Measurements from ENCODE around the gene MTCL1.

The MTCL1 gene

GRCh38 chr18:8810157-8810556 lies 104.8 kb downstream of the MTCL1 start:
- DNase-seq (ENCODE audit: low spot score) = no peak

GRCh38 chr18:8811115-8811514 lies 105.8 kb downstream of the MTCL1 start:
- no peak for DNase-seq (ENCODE audit: low spot score)

GRCh38 chr18:8812631-8813030 lies 107.3 kb downstream of the MTCL1 start:
- DNase-seq (ENCODE audit: low spot score) = no peak

GRCh38 chr18:8813611-8814010 lies 108.3 kb downstream of the MTCL1 start:
- DNase-seq (ENCODE audit: low spot score) = no peak

DNA sequence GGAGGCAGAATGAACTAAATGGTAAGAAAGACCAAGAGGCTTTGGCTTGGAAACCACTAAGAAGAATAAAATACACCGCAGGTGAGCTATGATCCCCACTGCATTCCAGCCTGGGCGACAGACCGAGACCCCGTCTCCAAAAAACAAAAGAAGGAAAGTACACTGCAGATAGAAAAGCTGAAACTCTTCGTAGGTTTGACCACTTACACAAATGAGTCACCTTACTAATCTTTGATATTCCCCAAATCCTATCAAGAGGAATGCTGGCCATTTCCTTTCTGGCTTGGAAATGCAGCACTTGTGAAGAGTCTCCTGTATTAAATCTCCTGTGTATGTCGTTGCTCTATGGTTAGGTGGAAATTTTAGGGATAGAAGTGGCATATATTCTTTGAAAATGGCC lies 108.8 kb downstream of the MTCL1 start:
- DNase-seq (ENCODE audit: low spot score) = no peak

DNA sequence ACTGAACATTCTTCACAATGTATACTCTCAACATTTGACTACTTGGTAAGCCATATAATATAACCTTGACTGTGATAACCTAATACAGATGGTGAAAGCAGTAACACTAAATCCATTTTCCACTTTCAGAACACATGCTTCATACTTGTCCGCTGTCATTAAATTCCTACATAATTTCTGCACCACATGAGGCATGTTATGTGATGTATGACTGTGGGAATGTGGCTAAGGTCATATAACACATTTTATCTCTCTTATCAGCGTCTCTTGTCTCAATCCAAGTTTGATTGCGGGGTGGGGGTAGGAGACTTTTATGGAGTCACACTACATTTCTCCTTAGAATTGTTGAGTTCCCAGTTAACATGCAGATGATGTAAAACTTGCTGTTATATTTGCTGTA lies 110.9 kb downstream of the MTCL1 start:
- no peak for DNase-seq (ENCODE audit: low spot score)

DNA sequence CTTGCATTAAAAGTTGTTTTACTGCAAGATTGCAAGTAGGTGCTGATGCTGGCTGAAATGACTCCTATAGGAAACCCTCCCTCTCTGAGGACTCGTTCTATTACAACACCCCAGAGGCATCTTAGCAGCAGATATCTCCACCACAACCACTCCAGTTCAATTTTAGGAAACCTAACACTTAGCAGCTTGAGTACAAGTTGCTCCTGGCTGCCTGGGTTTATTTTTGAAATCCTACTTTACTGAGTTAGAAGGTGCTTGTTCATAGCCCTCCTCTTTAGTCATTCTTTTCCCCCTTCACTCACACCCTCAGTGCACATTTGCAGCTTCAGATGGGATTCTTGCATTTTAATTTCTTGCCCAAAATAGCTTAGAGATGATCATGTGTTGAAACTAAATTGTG lies 111.5 kb downstream of the MTCL1 start:
- no peak for DNase-seq (ENCODE audit: low spot score)

DNA sequence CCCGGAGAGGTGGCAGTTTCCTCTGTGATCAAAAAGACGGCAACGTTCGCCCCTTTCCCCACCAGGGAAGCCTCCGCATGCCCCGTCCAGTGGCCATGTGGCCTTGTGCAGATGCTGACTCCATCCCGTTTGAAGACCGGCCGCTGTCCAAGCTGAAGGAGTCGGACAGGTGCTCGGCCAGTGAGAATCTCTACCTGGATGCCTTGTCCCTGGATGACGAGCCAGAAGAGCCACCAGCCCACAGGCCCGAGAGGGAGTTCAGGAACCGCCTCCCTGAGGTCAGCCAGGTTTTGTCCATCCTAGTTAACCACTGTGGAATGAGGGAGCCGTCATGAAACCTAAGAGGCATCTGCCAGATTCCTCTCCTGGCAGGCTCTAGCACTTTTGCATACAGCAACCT lies 113.6 kb downstream of the MTCL1 start:
- DNase-seq (ENCODE audit: low spot score) = no peak

GRCh38 chr18:8820396-8821082 lies 115.2 kb downstream of the MTCL1 start:
- no peak for DNase-seq (ENCODE audit: low spot score)

DNA sequence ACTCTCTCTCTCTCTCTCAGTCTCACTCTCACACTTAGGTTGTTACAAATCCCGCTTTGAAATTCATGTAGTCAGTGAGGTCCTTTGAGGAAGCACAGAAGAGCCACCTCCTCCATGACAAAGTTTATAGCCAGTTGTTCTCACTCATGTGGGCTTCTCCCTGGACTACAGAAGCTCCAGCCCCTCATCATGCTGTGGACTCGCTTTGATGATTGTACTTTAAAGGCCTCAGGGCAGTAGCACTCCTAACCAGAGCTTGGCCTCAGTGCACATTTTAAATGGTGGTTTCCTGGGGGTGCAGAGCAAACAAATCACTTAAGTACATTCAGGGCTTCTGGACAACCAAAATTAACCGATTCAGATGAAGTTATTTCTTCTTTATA lies 115.7 kb downstream of the MTCL1 start:
- no peak for DNase-seq (ENCODE audit: low spot score)

GRCh38 chr18:8821531-8821930 lies 116.2 kb downstream of the MTCL1 start:
- DNase-seq (ENCODE audit: low spot score) = no peak

DNA sequence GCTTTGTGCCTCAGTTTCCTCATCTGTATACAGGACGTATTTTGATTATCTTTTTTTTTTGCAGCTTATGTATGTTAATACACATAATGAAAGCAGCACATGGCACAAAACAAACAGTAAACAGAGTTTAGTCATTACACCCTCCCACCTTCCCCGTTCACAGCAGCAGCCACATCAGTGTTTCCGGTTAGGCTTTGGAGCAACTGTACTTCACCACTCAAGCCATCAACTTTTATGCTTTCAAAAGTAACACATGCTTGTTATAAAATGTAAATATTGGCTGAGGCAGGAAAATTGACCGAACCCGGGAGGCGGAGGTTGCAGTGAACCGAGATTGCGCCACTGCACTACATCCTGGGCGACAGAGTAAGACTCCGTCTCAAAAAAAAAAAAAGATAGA lies 117.3 kb downstream of the MTCL1 start:
- DNase-seq (ENCODE audit: low spot score) = no peak

DNA sequence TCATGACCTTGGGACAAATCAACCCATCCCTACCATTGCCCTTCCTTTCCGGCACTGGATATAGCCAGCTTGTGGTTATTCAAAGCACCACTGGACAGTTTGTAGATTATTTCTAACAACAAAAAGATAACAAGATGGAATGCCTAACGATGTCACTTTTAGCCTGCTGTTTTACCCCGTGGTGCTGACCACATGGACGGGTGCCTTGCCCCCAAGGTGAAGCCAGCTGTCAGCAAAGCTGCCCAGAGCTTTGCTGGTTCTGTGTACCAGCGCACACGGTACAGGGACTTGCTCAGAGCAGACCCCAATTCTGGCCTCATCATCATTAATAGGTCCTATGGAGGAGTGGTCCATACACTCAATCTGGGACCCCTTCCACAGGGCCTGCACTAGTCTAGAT lies 118.2 kb downstream of the MTCL1 start:
- no peak for DNase-seq (ENCODE audit: low spot score)

DNA sequence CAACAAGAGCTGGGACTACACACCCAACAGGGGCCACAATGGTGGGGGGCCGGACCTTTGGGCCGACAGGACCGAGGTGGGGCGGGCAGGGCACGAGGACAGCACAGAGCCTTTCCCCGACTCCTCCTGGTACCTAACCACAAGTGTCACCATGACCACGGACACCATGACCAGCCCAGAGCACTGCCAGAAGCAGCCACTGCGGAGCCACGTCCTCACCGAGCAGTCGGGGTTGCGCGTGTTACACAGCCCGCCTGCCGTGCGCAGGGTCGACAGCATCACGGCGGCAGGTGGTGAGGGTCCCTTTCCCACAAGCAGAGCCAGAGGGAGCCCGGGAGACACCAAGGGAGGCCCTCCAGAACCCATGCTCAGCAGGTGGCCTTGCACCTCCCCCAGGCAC lies 119.5 kb downstream of the MTCL1 start:
- no peak for DNase-seq (ENCODE audit: low spot score)

GRCh38 chr18:8825273-8825672 lies 119.9 kb downstream of the MTCL1 start:
- DNase-seq (ENCODE audit: low spot score) = no peak

DNA sequence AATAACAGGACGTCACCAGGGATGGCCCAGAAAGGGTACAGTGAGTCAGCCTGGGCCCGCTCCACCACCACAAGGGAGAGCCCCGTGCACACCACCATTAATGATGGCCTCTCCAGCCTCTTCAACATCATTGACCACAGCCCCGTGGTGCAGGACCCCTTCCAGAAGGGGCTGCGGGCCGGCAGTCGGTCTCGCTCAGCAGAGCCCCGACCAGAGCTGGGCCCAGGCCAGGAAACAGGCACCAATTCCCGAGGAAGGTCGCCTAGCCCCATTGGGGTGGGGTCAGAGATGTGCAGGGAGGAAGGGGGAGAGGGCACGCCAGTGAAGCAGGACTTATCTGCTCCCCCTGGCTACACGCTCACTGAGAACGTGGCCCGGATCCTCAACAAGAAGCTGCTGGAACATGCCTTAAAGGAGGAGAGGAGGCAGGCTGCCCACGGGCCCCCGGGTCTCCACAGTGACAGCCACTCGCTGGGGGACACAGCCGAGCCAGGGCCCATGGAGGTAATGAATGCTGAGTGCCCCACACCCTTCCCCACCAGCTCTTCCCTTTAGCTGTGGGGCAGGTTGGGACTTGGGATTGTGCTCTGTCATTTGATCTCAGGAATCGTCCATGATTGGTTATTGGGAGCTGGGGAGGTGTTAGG lies 120.5 kb downstream of the MTCL1 start:
- no peak for DNase-seq (ENCODE audit: low spot score)

GRCh38 chr18:8826514-8826913 lies 121.2 kb downstream of the MTCL1 start:
- DNase-seq (ENCODE audit: low spot score) = no peak

DNA sequence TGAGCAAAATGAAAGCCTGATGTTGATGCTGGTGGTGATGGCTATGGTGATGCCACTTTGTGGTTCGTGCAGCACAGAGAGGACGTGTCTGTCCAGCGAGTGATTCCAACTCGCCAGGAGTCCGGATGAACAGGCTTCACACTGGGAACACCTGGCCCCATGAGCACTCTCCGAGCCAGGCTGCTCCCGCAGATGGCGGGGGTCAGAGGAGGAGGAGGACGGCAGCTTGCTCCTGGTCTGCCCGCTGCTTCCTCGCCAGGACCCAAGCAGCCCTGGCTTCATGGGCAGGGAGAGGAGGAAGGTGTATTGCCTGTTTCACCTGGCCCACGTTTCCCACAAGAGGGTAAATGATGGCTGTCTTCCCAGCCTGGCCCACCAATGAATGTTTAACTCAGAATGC lies 121.6 kb downstream of the MTCL1 start:
- no peak for DNase-seq (ENCODE audit: low spot score)

- no peak for DNase-seq (ENCODE audit: low spot score)
Measured at GRCh38 chr18:8828300-8828699, 122.9 kb downstream of the MTCL1 start.

DNA sequence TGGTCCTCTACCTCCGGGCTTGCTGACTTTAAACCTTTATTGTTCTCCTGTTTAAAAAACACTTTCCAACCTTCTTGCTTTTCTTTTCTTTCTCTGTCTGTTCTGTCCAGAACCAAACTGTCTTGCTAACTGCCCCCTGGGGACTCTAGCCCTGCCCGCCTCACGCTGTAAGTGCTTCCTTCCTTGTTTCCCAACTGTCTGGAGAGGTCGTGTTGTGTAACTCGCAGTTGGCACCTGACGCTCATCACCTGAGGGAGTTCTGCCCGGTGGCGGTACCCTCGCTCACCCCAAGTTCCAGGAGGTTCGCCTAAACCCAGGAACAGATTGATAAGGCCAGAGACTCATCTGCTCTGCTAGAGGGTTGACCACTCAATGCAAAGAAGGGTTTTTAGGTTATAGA lies 123.4 kb downstream of the MTCL1 start:
- DNase-seq (ENCODE audit: low spot score) = no peak

- DNase-seq (ENCODE audit: low spot score) = no peak
Measured at GRCh38 chr18:8830067-8831060, 125.0 kb downstream of the MTCL1 start.

DNA sequence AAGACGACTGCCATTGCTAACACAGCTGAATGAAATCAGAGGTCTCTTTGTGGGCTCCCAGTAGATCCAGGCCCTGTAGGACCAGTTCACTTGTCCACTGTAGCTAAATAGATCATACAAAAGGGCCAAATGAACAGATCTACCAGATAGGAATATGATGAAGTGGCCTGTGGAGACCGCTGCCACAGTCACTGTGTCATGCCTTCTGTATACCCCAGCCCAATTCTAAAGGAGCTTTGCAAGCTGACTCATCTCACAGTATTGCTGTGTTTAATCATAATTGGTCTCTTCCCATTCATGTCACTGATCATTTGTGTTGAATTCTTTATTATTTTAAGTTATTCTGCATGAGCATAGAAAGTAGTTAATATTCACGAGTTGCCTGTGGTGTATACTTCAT lies 125.8 kb downstream of the MTCL1 start:
- no peak for DNase-seq (ENCODE audit: low spot score)

GRCh38 chr18:8831531-8831930 lies 126.2 kb downstream of the MTCL1 start:
- no peak for DNase-seq (ENCODE audit: low spot score)

Measured in activated CD4-positive, alpha-beta T cell treated with anti-CD3 and anti-CD28 coated beads, Interleukin-2, Interleukin-4, amounts not matched to agents 100 ng/mL and 50 ng/mL, durations not matched to agents 16 hours and 8 hours (primary cell).